GM19238 (cell line): ENCODE measurements around the gene ADGRG3.

Source experiments
- DNase-seq: peaks from one replicate; pipeline ENCODE4 v3.0.0; 2011; ENCODE audit warnings: low spot score; ENCODE audit not compliant: insufficient read length

The ADGRG3 gene

DNA sequence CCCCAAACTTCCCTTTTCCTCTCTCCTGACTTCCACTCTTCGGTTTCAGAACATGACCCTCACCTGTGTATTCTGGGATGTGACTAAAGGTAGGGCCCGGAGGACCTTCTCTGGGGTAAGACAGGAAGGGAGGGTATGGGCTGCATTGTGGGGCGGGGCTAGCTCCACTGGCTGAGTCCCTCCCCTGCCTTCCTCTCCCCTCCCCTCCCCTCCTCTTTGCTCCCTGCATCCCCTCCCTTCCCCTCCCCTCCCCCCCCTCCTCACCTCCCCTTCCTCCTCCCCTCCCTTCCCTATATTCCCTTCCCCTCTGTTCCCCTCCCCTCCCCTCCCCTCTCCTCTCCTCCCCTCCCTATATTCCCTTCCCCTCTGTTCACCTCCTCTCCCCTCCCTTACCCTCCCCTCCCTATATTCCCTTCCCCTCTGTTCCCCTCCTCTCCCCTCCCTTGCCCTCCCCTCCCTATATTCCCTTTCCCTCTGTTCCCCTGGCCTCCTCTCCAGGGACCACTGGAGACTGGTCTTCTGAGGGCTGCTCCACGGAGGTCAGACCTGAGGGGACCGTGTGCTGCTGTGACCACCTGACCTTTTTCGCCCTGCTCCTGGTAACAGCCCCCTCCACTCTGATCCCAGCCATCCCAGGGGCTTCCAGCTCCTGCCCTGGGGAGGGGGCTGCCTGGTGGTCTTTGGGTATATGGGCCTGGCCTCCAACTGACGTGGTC lies 11.8 kb downstream of the ADGRG3 start:
- no peak for DNase-seq

DNA sequence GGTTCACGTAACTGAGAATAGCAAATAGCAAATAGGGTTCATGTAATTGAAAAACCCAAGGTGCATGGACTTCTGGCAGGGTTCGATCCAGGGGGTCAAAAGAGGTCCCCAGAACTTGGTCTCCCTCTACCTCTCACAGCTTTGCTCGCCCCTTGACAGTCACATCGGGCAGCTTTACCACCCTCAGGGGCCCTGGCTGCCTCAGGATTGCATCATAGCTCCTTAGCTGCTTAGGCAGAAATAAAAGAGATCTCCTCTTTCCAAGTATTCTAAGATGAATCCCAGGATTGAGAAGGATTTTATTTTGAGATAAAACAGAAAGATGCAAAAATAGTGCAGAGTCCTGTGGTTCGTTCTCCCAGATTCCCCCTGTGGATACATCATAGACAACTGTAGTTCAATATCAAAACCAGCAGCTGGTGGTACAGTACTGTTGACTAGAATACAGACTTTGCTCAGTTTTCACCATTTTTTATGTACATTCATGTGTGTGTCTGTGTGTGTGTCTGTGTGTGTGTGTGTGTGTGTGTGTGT lies 12.8 kb downstream of the ADGRG3 start:
- no peak for DNase-seq

DNA sequence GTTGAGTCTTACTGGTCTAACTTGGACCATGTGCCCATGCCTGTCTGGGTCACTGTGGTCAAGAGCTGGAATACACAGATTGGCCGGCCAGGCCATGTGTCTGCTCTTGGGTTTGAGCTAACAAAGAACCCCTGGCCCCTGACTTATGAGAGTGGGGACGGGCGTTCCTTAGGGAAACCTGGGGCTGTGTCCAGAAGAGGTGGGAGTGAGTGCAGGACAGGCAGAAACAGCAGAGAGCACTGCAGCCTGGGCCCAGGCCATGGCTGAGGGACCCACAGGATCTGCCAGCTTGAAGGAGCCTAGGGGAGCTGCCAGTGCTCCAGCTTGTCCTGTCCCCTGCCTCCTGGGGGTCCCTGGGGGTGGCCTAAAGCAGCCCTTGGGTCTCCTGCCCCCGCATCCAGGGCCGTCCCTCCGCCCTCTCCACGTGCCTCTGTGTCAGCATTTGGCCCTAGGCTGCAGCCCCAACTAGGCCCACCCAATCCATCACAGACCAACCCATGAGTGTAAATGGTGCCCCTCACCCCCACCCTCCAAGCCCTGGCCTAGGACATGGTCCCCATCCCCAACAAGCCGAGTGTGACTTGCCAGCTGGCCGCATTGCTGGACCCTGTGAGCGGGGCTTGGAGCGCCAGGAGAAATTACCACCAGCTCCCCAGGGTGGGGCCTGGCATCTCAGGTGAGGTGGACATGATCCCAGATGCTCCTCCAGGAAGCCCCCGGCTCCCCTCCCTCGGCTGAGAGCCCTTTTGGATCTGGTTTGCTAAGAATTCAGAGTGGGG lies 14.0 kb downstream of the ADGRG3 start:
- DNase-seq = no peak

DNA sequence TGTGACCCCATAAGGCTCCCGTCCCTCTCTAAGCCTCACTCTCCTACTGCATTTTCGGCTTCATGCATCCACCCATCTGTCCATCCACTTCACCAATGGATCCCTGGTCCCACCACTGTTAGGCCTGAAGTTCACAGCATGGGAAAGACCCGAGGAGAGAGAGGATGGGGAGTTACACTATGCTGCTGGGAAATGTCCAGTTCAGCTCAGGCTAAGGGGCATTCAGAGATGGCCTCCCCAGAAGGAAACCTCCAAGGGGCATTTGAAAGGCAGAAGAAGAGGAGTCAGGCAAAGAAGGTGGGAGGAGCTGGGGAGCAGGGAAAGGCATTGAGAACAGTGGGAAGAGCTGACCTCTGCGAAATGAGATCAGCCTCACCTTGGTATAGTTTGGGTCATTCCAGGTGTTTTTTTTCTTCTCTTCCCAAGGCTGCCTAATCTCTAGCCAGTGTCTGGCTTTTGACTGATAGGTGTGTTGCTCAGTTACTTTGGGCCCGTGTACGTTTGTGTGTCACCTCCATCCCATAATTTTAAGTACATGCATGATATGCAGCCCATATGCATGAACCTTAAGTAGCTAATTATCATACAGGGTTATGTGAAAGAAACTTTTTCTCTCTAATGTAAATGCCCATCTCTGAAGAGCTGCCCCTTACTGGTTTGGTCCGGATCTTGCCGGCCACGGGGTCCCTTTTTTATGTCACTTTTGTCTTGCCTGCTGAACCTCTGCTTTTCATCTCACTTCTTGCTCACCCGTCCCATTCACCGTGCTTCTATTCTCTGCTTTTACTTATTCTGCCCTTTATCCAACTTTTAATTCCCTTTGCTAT lies 14.9 kb downstream of the ADGRG3 start:
- DNase-seq = no peak

DNA sequence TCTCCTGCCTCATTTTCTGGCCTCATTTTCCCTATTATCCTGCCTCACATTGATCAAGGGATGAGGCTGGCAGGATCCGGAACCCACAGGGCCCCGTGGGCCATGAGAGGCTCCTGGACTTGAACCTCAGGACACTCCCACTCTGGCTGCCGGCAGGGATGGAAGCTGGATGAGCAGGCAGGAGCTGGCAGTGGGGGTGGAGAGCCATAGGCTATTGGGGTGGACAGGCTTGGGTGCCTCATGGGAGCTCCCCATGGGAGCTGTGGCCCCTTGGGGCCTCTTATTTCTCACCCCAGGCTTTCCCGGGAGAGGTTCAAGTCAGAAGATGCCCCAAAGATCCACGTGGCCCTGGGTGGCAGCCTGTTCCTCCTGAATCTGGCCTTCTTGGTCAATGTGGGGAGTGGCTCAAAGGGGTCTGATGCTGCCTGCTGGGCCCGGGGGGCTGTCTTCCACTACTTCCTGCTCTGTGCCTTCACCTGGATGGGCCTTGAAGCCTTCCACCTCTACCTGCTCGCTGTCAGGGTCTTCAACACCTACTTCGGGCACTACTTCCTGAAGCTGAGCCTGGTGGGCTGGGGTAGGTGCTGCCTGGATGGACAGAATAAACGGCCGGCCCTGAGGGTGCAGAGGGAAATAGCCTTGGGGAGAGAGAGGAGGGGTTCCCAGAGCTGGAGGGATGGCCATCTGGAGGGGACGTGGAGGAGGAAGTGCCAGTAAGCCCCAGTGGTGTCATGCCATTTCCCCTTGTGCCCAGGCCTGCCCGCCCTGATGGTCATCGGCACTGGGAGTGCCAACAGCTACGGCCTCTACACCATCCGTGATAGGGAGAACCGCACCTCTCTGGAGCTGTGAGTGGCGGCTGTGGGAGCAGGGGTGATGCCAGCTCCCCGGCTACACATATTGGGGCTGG lies 15.8 kb downstream of the ADGRG3 start:
- no peak for DNase-seq

DNA sequence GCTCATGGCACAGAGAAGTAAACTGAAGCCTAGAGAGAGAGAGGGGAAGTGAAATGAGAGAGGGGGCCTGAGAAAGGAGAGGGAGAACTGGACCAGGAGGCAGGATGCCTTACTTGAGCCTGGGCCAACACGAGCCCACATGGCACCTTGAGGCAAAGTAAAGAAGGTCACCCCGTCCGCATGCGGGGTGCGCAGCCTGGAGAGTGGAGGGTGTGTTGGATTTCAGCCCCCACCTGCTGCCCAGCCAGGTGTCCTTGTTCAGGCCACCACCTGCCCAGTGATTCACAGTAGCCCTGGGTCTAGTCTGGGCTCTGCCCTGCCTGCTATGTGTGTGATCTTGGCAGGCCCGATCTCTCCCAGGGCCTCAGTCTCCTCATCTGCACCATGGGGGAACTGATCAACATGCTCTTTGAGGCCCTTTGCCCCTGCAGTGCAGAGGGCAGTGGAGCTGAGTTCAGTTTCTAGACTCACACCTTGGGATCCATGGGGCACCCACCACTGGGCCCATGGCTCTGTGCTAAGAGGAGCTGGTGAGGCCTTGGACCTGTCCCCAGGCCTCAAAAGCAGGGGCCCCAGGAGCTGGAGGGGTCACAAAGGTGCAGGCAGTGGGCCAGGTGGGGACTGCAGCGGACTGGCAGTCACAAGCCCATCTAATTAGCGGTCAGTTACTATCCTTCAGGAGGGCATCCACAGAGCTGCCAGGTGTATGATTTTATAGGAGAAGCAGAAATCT lies 16.7 kb downstream of the ADGRG3 start:
- no peak for DNase-seq

DNA sequence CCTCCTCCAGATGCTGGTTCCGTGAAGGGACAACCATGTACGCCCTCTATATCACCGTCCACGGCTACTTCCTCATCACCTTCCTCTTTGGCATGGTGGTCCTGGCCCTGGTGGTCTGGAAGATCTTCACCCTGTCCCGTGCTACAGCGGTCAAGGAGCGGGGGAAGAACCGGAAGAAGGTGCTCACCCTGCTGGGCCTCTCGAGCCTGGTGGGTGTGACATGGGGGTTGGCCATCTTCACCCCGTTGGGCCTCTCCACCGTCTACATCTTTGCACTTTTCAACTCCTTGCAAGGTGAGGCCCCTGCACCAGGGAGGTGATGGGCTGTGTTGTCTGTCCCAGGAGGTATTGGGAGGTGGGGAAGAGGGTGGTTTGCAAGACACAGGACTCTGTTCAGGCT lies 17.5 kb downstream of the ADGRG3 start:
- DNase-seq = no peak

DNA sequence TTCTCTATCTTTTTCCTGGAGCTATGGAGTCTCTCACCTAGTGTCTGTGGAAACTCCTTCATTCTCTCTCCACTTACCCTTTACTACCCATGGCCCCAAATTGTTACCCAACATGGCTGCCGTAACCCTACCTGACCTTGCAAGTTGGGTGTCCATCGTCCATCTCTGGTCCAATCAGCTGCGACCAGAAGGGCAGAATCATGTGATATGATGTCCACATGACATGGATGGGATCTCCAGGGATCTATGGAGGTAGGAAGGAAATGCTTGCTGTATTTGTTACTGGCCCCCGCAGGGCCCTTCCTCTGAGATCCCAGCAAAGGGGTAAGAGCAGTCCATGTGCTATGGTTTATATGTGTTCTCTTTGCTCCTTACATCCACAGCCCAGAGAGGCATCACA lies 18.5 kb downstream of the ADGRG3 start:
- DNase-seq = no peak

DNA sequence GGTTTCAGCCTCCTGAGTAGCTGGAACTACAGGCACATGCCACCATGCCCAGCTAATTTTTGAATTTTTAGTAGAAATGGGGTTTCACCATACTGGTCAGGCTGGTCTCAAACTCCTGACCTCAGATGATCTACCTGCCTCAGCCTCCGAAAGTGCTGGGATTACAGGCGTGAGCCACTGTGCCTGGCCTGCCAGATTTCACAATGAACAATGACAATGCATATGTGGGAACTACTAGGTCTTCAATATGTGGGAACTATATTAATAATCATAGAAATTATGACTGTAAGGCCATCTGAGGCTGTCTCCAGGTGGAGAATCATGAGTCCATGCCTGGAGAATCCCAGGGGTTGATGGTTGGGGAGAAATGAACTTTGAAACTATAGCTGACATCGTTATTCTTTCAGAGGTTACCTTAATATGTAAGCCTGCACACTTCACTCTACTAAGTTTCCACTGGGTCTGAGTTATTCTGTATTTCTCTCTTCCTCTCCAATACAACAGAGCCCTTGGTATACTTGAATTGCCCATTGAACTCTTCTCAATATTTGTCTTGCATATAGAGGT lies 19.3 kb downstream of the ADGRG3 start:
- no peak for DNase-seq

DNA sequence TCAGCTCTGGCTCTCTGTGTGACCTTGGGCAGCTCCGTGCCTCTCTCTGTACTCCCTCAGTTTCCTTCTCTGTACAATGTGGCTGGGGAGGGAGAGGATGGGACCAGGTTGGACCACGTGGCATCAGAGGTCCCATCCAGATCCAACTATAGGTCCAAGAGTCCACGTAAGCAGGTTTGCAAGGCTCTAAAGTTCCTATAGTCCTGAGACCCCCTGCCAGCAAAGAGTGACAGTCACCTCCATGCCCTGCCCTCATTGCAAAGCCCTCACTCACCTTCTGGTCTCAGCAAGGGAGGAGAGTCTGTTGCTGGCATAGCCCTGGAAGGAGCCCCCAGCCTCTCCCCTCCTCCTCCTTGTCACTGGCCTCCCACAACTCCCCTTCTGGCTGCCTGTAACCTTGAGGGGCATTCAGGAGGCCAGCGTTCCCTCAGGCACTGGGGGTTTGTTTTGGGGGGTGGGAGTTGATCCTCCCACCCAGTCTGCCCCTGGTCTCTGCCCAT lies 20.4 kb downstream of the ADGRG3 start:
- DNase-seq = no peak

DNA sequence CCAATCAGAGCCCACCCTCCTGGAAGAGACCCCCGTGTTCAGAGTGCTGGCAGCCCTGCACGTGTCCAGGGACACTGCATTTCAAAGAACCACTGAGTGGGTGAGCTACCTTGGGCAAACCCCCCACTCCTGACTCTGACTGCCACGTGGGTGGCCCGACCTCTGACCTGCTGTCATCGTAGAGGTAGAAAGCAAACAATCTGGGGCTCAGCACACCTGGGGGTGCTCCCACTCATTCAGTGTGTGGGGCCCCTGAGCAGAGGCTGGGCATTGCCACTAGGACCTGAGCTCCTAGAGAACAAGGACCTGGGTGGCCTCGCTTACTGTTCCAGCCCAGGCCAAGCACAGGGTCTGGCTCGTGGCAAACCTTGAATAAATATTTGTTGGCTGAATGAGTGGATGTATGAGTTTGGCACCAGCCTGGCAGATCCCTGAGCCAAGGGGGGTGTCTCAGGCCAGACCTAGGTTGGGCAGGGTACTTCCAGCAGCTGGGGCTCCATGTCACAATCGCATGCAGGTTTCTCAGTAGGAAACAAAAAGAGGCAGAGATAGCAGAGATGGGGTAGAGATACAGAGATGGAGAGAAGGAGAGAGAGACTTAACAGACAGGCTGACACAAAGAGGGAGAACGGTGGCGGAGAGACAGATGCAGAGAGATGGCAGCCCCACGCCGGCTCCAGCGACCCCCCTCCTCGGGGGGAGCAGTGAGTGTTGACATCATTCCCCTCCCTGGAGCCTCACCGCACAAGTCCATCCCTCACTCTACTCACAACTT lies 21.1 kb downstream of the ADGRG3 start:
- DNase-seq = no peak

DNA sequence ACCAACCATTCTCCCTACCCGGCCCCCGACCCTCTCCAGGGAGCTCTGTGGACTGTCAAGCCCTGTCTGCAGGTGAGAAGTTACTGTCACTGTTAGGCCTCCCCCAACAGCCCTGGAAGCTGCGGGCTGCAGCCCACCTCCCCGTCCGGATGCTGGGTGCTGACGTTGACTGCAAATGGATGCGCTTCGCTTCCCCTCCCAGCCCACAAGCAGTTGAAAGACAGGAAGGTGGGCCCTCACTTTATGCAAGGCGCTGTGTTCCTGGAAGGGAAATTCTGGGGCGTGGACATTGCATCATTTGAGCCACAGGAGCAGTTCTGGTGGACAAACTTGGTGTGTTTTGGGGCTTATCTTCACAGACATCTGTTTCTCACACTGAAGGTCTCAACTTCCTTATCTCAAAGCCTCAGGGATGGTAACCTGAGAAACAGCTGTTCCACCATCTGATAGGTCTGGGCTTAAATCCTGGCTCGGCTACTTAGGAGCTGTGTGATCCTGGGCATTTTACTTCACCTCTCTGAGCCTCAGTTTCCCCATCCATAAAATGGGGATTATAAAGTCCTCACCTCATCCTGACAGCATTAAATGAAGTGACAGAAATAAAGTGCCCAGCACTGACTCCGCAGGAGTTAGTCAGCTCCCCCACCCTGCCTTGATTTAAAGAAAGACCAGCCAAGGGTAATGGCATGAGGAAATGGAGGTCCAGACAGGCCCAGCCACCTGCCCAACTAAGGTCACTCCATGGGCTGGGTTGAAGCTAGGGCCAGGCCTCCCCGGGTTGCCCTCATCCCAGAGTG lies 21.9 kb downstream of the ADGRG3 start:
- DNase-seq = peak; percentile 68

DNA sequence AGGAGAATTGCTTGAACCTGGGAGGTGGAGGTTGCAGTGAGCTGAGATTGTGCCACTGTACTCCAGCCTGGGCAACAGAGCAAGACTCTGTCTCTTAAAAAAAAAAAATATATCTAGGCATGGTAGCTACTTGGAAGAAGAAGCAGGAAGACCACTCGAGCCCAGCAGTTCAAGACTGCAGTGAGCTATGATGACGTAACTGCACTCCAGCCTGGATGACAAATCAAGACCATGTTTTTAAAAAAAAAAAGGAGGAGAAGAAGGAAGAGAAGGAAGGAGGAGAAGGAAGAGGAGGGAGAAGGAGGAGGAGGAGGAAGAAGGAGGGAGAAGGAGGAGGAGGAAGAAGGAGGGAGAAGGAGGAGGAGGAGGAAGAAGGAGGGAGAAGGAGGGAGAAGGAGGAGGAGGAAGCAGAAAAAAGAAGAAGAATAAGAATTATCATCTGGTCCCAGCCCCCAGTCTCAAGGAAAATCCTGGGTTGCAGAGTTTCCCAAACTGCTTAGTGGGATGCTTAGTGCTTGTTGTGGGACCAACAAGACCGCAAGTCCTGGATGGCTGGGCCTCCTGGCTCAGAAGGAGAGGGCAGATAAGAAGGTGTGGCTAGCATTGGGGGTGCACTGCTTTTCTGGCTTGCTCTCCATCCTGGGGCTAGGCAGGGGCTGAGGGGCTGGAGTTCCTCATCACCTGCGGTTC lies 22.8 kb downstream of the ADGRG3 start:
- DNase-seq = no peak

DNA sequence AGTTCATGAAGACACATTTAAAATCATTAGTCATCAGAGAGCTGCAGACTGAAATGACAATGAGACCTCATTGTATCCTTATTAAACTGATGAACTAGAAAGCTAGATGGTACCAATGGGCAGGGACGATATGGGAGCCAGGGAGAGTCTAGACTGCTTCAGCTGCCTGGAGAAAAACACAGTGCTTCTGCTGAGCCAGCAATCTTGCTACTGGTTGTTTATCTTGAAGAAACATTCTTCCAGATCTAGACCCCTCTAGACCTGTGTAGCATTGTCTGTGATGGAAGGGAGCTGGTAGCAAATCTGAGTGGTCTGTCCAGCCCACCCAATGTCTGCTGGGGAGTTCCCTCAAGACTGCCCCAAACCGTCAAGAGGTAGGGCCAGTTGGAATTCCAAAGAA lies 24.5 kb downstream of the ADGRG3 start:
- no peak for DNase-seq

DNA sequence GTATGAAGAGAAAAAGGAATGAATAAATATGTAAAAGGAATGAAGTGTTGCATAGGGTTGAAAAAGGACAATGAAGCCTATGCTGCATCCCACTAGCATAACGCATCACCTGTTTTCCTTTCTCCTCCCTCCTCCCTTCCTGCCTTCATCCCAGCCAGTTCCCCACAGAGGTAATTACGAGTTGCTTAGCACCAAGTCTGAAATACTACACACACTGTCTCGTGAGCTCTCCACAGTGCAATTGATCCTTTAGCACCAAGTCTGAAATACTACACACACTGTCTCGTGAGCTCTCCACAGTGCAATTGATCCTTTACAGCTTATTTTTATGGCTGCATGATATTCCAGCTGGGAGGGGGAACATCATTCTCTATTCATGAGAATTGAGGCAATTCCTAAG lies 25.4 kb downstream of the ADGRG3 start:
- no peak for DNase-seq

DNA sequence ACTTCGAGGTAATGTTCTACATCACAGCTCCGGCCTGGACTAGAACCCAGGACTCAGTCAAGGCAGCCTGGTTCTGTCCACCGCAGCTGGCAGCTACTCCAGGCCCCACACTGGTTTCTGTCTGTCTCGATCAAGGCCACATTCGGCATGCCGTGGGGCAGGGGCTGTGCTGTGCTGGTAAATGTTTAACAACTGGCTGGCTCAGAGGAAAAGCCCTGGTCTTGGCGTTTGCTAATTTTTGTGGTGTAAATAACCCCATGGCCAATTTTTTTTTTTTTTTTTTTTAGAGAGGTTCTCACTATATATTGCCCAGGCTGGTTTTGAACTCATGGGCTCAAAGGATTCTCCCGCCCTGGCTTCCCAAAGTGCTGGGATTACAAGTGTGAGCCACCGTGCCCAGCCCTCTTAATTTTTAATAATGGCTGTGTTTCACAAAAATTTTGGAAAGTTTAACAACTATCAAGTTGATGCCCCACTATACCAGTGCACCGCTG lies 26.2 kb downstream of the ADGRG3 start:
- DNase-seq = no peak
